ENCODE results near the gene RAPH1. TPM values are rescaled to one million over a fixed set of nuclear protein-coding genes. Genes with fewer than 3 reads are reported as not detected.

RAPH1 gene
- total and polyA plus RNA-seq, 2 experiments from 2014 or later = 5.0 to 36.2 TPM

DNA sequence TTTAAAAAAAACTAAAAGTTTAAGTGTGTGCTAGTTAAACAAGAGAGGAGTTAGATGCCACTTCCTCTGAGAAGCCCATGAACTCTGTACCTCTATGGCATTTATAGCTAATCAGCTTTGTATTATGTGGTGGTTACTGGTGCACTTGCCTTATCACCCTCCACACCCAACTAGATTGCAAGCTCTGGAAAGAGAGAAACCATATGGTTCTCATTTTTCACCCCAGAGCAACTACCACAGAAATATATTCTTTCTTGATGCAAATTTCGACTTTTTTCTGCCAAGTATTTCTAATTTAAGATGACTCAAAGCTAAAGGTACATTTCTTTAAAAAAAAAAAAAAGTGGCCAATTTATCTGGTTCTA lies 24.2 kb downstream of the RAPH1 start (continued):
- TF ChIP-seq, protein P1, sequence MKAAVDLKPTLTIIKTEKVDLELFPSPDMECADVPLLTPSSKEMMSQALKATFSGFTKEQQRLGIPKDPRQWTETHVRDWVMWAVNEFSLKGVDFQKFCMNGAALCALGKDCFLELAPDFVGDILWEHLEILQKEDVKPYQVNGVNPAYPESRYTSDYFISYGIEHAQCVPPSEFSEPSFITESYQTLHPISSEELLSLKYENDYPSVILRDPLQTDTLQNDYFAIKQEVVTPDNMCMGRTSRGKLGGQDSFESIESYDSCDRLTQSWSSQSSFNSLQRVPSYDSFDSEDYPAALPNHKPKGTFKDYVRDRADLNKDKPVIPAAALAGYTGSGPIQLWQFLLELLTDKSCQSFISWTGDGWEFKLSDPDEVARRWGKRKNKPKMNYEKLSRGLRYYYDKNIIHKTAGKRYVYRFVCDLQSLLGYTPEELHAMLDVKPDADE (IDR thresholded peaks at IDR 0.05) = no peak
- no peak for TF ChIP-seq CREB1 (CRISPR knock-in tag; IDR thresholded peaks at IDR 0.05; ENCODE audit: low read depth)
- TF ChIP-seq, protein P2, sequence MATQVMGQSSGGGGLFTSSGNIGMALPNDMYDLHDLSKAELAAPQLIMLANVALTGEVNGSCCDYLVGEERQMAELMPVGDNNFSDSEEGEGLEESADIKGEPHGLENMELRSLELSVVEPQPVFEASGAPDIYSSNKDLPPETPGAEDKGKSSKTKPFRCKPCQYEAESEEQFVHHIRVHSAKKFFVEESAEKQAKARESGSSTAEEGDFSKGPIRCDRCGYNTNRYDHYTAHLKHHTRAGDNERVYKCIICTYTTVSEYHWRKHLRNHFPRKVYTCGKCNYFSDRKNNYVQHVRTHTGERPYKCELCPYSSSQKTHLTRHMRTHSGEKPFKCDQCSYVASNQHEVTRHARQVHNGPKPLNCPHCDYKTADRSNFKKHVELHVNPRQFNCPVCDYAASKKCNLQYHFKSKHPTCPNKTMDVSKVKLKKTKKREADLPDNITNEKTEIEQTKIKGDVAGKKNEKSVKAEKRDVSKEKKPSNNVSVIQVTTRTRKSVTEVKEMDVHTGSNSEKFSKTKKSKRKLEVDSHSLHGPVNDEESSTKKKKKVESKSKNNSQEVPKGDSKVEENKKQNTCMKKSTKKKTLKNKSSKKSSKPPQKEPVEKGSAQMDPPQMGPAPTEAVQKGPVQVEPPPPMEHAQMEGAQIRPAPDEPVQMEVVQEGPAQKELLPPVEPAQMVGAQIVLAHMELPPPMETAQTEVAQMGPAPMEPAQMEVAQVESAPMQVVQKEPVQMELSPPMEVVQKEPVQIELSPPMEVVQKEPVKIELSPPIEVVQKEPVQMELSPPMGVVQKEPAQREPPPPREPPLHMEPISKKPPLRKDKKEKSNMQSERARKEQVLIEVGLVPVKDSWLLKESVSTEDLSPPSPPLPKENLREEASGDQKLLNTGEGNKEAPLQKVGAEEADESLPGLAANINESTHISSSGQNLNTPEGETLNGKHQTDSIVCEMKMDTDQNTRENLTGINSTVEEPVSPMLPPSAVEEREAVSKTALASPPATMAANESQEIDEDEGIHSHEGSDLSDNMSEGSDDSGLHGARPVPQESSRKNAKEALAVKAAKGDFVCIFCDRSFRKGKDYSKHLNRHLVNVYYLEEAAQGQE (IDR thresholded peaks at IDR 0.05; ENCODE audit: unreplicated experiment) = no peak

DNA sequence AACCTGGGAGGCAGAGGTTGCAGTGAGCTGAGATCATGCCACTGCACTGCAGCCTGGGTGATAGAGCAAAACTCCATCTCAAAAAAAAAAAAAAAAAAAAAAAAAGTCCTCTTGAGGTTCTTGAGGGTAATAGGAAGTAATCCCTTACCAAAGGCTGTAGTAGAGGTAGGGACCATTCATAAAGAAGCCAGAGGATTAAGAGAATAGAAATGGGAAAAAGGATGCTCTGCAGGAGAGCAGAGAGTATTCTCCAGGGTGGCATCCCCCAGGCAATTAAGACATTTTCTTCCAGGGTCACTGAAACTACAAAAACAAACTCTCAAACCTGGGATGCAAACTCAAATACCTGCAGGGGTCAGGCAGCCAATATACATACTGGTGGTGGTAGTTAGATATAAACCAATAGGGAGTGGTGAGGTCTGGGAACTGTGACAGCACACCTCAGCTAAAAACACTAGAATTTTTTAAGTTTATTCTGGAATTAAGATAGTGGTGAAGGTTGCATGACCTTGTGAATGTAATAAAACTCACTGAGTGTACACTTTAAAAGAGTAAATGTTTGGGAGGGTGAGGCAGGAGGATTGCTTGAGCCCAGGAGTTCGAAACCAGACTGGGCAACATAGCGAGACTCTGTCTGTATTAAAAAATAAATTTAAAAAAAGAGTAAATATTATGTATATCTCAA lies 24.7 kb downstream of the RAPH1 start:
- Mint-ChIP-seq H3K4me1 (peaks cover 8% of the 10 kb centered on the region; the same call in 2 of the 3 replicates), H3K27me3 (ENCODE audit: insufficient read depth, low read depth, poor library complexity) (peaks cover 2% of the 10 kb centered on the region), H3K4me3 (no peak overlapping the region), H3K27ac (no peak overlapping the region), H3K9me3 (peaks cover 13% of the 10 kb centered on the region; the same call in 2 of the 3 replicates), H3K36me3 (ENCODE audit: low read depth) (peaks cover 23% of the 10 kb centered on the region; the same call in 2 of the 3 replicates)
- H3K4me1 ChIP-seq (ENCODE audit: insufficient read depth) = peaks cover 21% of the 10 kb centered on the region
- no peak overlapping the region for H2AFZ ChIP-seq
- H4K20me1 ChIP-seq (replicated peaks; ENCODE audit: insufficient read depth) = no peaks in the 10 kb centered on the region
- H3K79me2 ChIP-seq (replicated peaks; ENCODE audit: insufficient read depth) = peaks cover 71% of the 10 kb centered on the region
- 0 out of 2 replicates have a peak overlapping the region, but pooled peaks have one; percentile 51 for H3K27ac ChIP-seq (ENCODE audit: low read depth)
- DNase-seq (ENCODE audit: low spot score) (peak; percentile 20), ATAC-seq (peak; percentile 81)
- H3K4me3 ChIP-seq = no peak overlapping the region
- H3F3A ChIP-seq (replicated peaks; ENCODE audit: low read depth) = no peaks in the 10 kb centered on the region
- H3K36me3 ChIP-seq (ENCODE audit: insufficient read depth) = peaks cover 6% of the 10 kb centered on the region; the same call in 1 of the 2 replicates
- H3K9me2 ChIP-seq (ENCODE audit: insufficient read depth) = no peaks in the 10 kb centered on the region
- H3K4me2 ChIP-seq = no peak overlapping the region
- H3K27me3 ChIP-seq (ENCODE audit: insufficient read depth) = no peaks in the 10 kb centered on the region
- TF ChIP-seq NANOG (IDR thresholded peaks at IDR 0.05; ENCODE audit: borderline replicate concordance) (no peak), ZNF114 (CRISPR knock-in tag; IDR thresholded peaks at IDR 0.05) (no peak), CREB1 (CRISPR knock-in tag; IDR thresholded peaks at IDR 0.05; ENCODE audit: low read depth) (no peak), STAT1 (IDR thresholded peaks at IDR 0.05; ENCODE audit: unreplicated experiment) (no peak), EZH2phosphoT487 (IDR thresholded peaks at IDR 0.05; ENCODE audit: unreplicated experiment) (no peak), JUNB (IDR thresholded peaks at IDR 0.05; ENCODE audit: unreplicated experiment) (no peak), POLR2AphosphoS5 (IDR thresholded peaks at IDR 0.05; ENCODE audit: low read depth) (no peak)
- TF ChIP-seq, protein P2 (IDR thresholded peaks at IDR 0.05; ENCODE audit: unreplicated experiment) = no peak
- TF ChIP-seq, protein P1 (IDR thresholded peaks at IDR 0.05) = no peak

Measured in GM23338 (cell line).